SK-N-SH (cell line): ENCODE measurements around the gene UQCR11. TPM values are rescaled to one million over a fixed set of nuclear protein-coding genes. Genes with fewer than 3 reads are reported as not detected.

Experiments
- CTCF ChIA-PET: fragments of 300-600, 350-600 bp; formaldehyde crosslinking; extraction: SDS; loops from one replicate; lab custom pipeline; 2021; lab: Yijun Ruan, JAX
- POLR2A ChIA-PET: fragments of 350-600 bp; sonication (Branson Sonifier 250); formaldehyde crosslinking; extraction: SDS; loops from one replicate; lab custom pipeline; 2020; ENCODE audit warnings: antibody characterized with exemption, inconsistent platforms; lab: Yijun Ruan, JAX
- DNase-seq: peaks from one replicate; pipeline ENCODE4 v3.0.0; 2012
- H2AFZ ChIP-seq: fragments of 200-600 bp; sonication (generic); 2 replicates; pipeline ENCODE4 v1.8.1; 2016; ENCODE audit warnings: antibody characterized with exemption, mild to moderate bottlenecking, low read depth
- H3F3A ChIP-seq: fragments of 200-600 bp; sonication (generic); replicated peaks from 2 replicates; pipeline ENCODE3; 2016; ENCODE audit warnings: antibody characterized with exemption, mild to moderate bottlenecking; ENCODE audit not compliant: insufficient read depth
- H3K27ac ChIP-seq, 2 experiments: fragments of 200-500 bp in 1 of 2; fragments of 200-600 bp in 1 of 2; sonication (Bioruptor generic) in 1 of 2; sonication (generic), shearing (Covaris generic) in 1 of 2; 2 replicates each; pipeline versions ENCODE4 v1.5.1 to v1.6.1; 2014 to 2016; ENCODE audit warnings: low read depth in 2 of 2, inconsistent platforms in 1 of 2, low read length in 1 of 2, mild to moderate bottlenecking in 1 of 2, mixed read lengths in 1 of 2
- H3K27me3 ChIP-seq: fragments of 200-600 bp; sonication (generic), shearing (Covaris generic); 2 replicates; pipeline ENCODE4 v1.6.1; 2016; ENCODE audit warnings: mixed run types; ENCODE audit not compliant: insufficient read depth
- H3K36me3 ChIP-seq, 2 experiments: fragments of 200-500 bp in 1 of 2; fragments of 200-600 bp in 1 of 2; sonication (Bioruptor generic) in 1 of 2; sonication (generic) in 1 of 2; replicated peaks in 1 of 2; 2 replicates each; pipeline versions ENCODE3 to v1.5.1; 2014 to 2016; ENCODE audit warnings: low read length in 1 of 2, mild to moderate bottlenecking in 1 of 2; ENCODE audit not compliant: insufficient read depth in 2 of 2, control insufficient read depth in 1 of 2
- H3K4me1 ChIP-seq, 2 experiments: fragments of 200-500 bp in 1 of 2; fragments of 200-600 bp in 1 of 2; sonication (Bioruptor generic) in 1 of 2; sonication (generic), shearing (Covaris generic) in 1 of 2; 2 replicates each; pipeline versions ENCODE4 v1.5.1 to v1.6.1; 2014 to 2016; ENCODE audit warnings: low read depth in 1 of 2, low read length in 1 of 2, mixed run types in 1 of 2; ENCODE audit not compliant: insufficient read depth in 2 of 2, control insufficient read depth in 1 of 2
- H3K4me2 ChIP-seq: fragments of 200-600 bp; sonication (generic), shearing (Covaris generic); 2 replicates; pipeline ENCODE4 v1.6.1; 2017; ENCODE audit warnings: mixed run types
- H3K4me3 ChIP-seq, 2 experiments: fragments of 200-500 bp in 1 of 2; fragments of 200-600 bp in 1 of 2; sonication (Bioruptor generic) in 1 of 2; sonication (generic), shearing (Covaris generic) in 1 of 2; 2 replicates each; pipeline versions ENCODE4 v1.5.1 to v1.8.1; 2014 to 2016; ENCODE audit warnings: low read depth in 2 of 2, inconsistent platforms in 1 of 2, low read length in 1 of 2, mild to moderate bottlenecking in 1 of 2, mixed read lengths in 1 of 2, moderate library complexity in 1 of 2
- H3K79me2 ChIP-seq: fragments of 200-600 bp; sonication (generic); 2 replicates; pipeline ENCODE4 v1.8.1; 2017; ENCODE audit warnings: mild to moderate bottlenecking; ENCODE audit not compliant: insufficient read depth
- H3K9ac ChIP-seq: fragments of 200-600 bp; sonication (generic); 2 replicates; pipeline ENCODE4 v1.6.1; 2017; ENCODE audit warnings: mixed run types
- H3K9me2 ChIP-seq: fragments of 200-600 bp; sonication (generic); 2 replicates; pipeline ENCODE4 v1.6.1; 2017; ENCODE audit warnings: mixed run types
- H3K9me3 ChIP-seq: fragments of 200-600 bp; sonication (generic); 2 replicates; pipeline ENCODE4 v1.6.1; 2017; ENCODE audit warnings: mixed run types, mild to moderate bottlenecking, moderate library complexity
- H4K20me1 ChIP-seq: fragments of 200-600 bp; sonication (generic); 2 replicates; pipeline ENCODE4 v1.6.1; 2017; ENCODE audit warnings: mild to moderate bottlenecking, mixed run types; ENCODE audit not compliant: insufficient read depth
- CTCF ChIP-seq: fragments of 200-600 bp; sonication (generic); IDR thresholded peaks from 2 replicates; pipeline ENCODE4 v1.6.1; 2017; ENCODE audit warnings: antibody characterized with exemption, mild to moderate bottlenecking, moderate library complexity
- EP300 ChIP-seq, 2 experiments: IDR thresholded peaks; 2 replicates each; pipeline versions ENCODE4 v1.4.0 to v1.6.1; 2012; ENCODE audit warnings: borderline replicate concordance in 1 of 2, low read depth in 1 of 2, low read length in 1 of 2
- EZH2phosphoT487 ChIP-seq: fragments of 200-600 bp; sonication (generic); IDR thresholded peaks from 2 replicates; pipeline ENCODE4 v1.6.1; 2017; ENCODE audit warnings: low read depth, mixed run types, mild to moderate bottlenecking, antibody characterized with exemption, moderate library complexity, borderline replicate concordance
- FOSL2 ChIP-seq: IDR thresholded peaks from 2 replicates; pipeline ENCODE4 v1.4.0; 2012; ENCODE audit warnings: low read depth, mild to moderate bottlenecking, moderate library complexity, borderline replicate concordance
- FOXJ3 ChIP-seq: sonication (generic); formaldehyde crosslinking; IDR thresholded peaks from 2 replicates; pipeline ENCODE4 v1.5.1; 2020; ENCODE audit warnings: mild to moderate bottlenecking, missing genetic modification reagents
- FOXM1 ChIP-seq: IDR thresholded peaks from 2 replicates; pipeline ENCODE4 v1.4.0; 2012; ENCODE audit warnings: low read depth, mild to moderate bottlenecking
- GABPA ChIP-seq: IDR thresholded peaks from 2 replicates; pipeline ENCODE4 v1.4.0; 2012; ENCODE audit warnings: low read depth, mild to moderate bottlenecking
- GATA2 ChIP-seq: sonication (generic); formaldehyde crosslinking; IDR thresholded peaks from 2 replicates; pipeline ENCODE4 v1.5.0; 2020; ENCODE audit warnings: mild to moderate bottlenecking, missing genetic modification reagents
- IRF3 ChIP-seq: fragments of 150-350 bp; IDR thresholded peaks from 2 replicates; pipeline ENCODE4 v1.6.1; 2016; ENCODE audit warnings: mild to moderate bottlenecking, low read depth, low read length
- MEF2A ChIP-seq: IDR thresholded peaks from 2 replicates; pipeline ENCODE4 v1.4.0; 2012; ENCODE audit warnings: low read depth, borderline replicate concordance
- MXI1 ChIP-seq: IDR thresholded peaks from 2 replicates; pipeline ENCODE4 v1.6.1; 2012; ENCODE audit warnings: mild to moderate bottlenecking, low read depth, low read length, improper control_type of control experiment
- PBX3 ChIP-seq: IDR thresholded peaks from 2 replicates; pipeline ENCODE4; 2012
- RCOR1 ChIP-seq: fragments of 150-350 bp; IDR thresholded peaks from 2 replicates; pipeline ENCODE4 v1.6.1; 2017; ENCODE audit warnings: antibody characterized with exemption, low read length
- REST ChIP-seq: IDR thresholded peaks from 2 replicates; pipeline ENCODE4 v1.6.1; 2012; ENCODE audit warnings: mild to moderate bottlenecking, low read depth, low read length, moderate library complexity
- RFX5 ChIP-seq: IDR thresholded peaks from 2 replicates; pipeline ENCODE4 v1.6.1; 2012; ENCODE audit warnings: mild to moderate bottlenecking, improper control_type of control experiment, low read length
- SIN3A ChIP-seq: IDR thresholded peaks from 2 replicates; pipeline ENCODE4 v1.6.1; 2012; ENCODE audit warnings: low read depth, mild to moderate bottlenecking, low read length, moderate library complexity, borderline replicate concordance
- SMC3 ChIP-seq: IDR thresholded peaks from 2 replicates; pipeline ENCODE4 v1.6.1; 2012; ENCODE audit warnings: low read depth, low read length, improper control_type of control experiment
- TAF1 ChIP-seq: IDR thresholded peaks from 2 replicates; pipeline ENCODE4 v1.6.1; 2012; ENCODE audit warnings: low read depth, mild to moderate bottlenecking, low read length, moderate library complexity, borderline replicate concordance
- TCF12 ChIP-seq: IDR thresholded peaks from 2 replicates; pipeline ENCODE4 v1.4.0; 2012
- TEAD4 ChIP-seq: IDR thresholded peaks from 2 replicates; pipeline ENCODE4 v1.4.0; 2012; ENCODE audit warnings: mild to moderate bottlenecking, borderline replicate concordance; ENCODE audit not compliant: insufficient read depth
- WGBS: methylation state at CpG from one replicate; pipeline ENCODE4 v1.1.6; 2017; ENCODE audit warnings: low lambda C conversion rate; 5-methylcytosine and 5-hydroxymethylcytosine counted together
- polyA plus RNA-seq, 3 experiments: library from polyadenylated mRNA; depleted of rRNA; stranded (reverse); fragments of >200 nt; gene quantifications; 2 replicates each; pipeline ENCODE4 v1.2.3, GENCODE V29; 2012

UQCR11 gene
- polyA plus RNA-seq, 1 of the 3 experiments (the other 2 are of a cell fraction) = 372 TPM

- 70% methylated on average over 10 of the region's 10 CpGs for WGBS
- H3F3A ChIP-seq = peaks cover 18% of the 10 kb centered on the region
- H3K4me1 ChIP-seq = peaks cover 5 to 8% of the 10 kb centered on the region in 2 experiments; a peak in 2 of 4 replicates
- CTCF ChIA-PET = interaction anchor here (2.4 kb wide), 1 partner anchor 63 kb away, joined by 9 read pairs; no protein-coding TSS in a partner anchor
- no peak overlapping the region for H3K27ac ChIP-seq
- no peak overlapping the region for H2AFZ ChIP-seq
- H3K9me2 ChIP-seq = no peaks in the 10 kb centered on the region
- no peak overlapping the region for H3K4me3 ChIP-seq
- H3K9me3 ChIP-seq = no peaks in the 10 kb centered on the region
- POLR2A ChIA-PET = no interaction called here
- H3K9ac ChIP-seq = no peak overlapping the region
- no peaks in the 10 kb centered on the region for H4K20me1 ChIP-seq
- no peak for DNase-seq
- peaks cover 12% of the 10 kb centered on the region for H3K79me2 ChIP-seq
- TF ChIP-seq CTCF (no peak), PBX3 (no peak), MEF2A (no peak), GATA2 (CRISPR knock-in tag) (no peak), SIN3A (no peak), TAF1 (no peak), MXI1 (no peak), EZH2phosphoT487 (no peak), TEAD4 (no peak), FOXM1 (no peak), IRF3 (no peak), TCF12 (no peak), SMC3 (no peak), FOXJ3 (no peak), RFX5 (no peak), FOSL2 (no peak), REST (no peak), EP300 (IDR thresholded peaks at IDR 0.05; ENCODE audit: borderline replicate concordance in 1 of 2, low read depth in 1 of 2, low read length in 1 of 2) (no peak), RCOR1 (no peak), GABPA (no peak)
- peaks cover 0 to 39% of the 10 kb centered on the region in 2 experiments for H3K36me3 ChIP-seq
- H3K27me3 ChIP-seq = no peaks in the 10 kb centered on the region
- no peak overlapping the region for H3K4me2 ChIP-seq
Measured at GRCh38 chr19:1609103-1609396, 3.8 kb upstream of the UQCR11 start.
